HS-5 (cell line): ENCODE data around the gene ZBTB42.
A peak's percentile ranks its signal among the peaks of the same experiment; 100 is the strongest.

Experiments
- DNase-seq: peaks from one replicate; pipeline ENCODE4 v3.0.0-alpha.2; 2012; ENCODE audit warnings: low read depth

The ZBTB42 gene

DNA sequence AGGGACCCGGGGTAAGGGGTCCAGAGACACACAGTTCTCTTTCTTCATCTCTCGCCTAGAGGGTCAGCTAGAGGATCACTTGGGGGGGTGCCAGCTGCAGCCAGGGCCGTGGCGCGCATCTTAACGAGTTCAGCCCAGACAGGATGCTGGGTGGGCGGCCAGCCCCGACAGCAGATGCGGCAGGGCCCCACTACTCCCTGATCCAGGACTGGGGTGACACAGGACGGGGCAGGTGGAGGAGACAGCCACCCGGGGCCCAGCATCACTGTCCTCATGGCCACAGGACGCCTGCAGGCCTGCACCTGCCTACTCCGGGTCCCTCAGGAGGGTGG, 18.1 kb upstream of the ZBTB42 start:
- no peak for DNase-seq

- DNase-seq: no peak
Measured at GRCh38 chr14:104783484-104784217, 17.2 kb upstream of the ZBTB42 start.

GRCh38 chr14:104784218-104784568, 16.7 kb upstream of the ZBTB42 start:
- DNase-seq: no peak

GRCh38 chr14:104784846-104785707, 15.8 kb upstream of the ZBTB42 start:
- no peak for DNase-seq

DNA sequence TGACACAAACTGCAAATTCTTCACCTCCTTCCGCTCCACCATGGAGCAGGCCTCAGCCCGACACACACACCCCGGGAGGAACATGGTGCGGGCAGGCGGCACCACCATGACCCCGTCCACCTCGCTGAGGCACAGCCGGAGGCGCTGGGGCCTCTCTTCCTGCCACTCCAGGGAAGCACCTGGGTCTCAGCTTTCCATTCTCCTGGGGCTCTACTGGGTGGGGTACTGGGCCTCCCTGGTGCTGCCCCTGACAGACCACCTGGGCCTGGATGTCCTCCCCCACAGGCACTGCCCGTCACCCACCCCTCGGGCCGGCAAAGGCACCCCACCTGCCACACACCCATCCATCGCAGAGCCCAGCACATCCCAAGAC, 15.2 kb upstream of the ZBTB42 start:
- no peak for DNase-seq

- DNase-seq: no peak
Measured at GRCh38 chr14:104786091-104786586, 14.8 kb upstream of the ZBTB42 start.

DNA sequence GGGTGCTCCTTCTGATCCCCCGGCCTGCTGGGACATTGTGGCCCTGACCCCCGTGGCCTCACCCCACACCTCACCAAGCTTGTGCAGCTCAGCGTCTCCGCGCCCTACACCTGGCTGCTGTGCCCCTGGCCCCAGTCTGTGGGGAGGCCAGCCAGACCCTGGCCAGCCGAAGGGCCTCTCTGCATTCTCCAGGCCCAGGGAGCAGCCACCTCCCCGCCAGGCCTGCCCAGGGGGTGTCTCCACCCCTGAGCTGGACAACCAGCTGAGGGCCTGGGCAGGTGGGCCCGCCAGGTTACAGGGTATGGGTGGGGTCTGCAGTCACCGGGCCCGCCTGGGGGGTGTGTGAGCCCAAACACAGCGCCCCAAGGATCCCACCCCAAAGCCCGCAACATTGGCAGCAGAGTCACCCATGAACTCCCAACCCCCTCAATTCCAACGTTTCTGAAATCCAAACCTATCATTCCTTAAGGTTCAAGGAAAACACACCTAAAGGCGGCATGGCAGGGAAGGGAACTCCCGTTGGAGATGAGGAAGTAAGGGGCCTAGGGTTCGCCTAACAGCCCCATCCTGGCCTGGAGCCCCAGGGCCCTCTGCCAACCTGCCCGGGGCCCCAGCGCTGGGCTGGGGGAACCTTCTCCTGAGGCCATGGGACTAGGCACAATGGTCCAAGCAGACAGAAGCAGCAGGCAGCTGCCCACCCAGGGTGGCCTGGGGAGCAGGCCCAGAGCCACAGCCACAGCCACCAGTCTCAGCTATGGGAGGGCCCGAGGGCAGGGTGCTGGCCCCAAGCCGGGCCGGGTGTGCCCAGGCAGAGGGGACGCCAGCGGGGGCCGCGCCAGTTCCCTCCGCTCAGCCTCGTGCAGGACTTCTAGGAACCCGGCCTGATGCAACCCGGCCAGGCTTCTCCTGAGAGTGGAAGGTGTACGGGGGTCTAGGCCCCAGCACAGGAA, 13.9 kb upstream of the ZBTB42 start:
- no peak for DNase-seq

GRCh38 chr14:104787736-104788135, 13.2 kb upstream of the ZBTB42 start:
- DNase-seq: no peak

DNA sequence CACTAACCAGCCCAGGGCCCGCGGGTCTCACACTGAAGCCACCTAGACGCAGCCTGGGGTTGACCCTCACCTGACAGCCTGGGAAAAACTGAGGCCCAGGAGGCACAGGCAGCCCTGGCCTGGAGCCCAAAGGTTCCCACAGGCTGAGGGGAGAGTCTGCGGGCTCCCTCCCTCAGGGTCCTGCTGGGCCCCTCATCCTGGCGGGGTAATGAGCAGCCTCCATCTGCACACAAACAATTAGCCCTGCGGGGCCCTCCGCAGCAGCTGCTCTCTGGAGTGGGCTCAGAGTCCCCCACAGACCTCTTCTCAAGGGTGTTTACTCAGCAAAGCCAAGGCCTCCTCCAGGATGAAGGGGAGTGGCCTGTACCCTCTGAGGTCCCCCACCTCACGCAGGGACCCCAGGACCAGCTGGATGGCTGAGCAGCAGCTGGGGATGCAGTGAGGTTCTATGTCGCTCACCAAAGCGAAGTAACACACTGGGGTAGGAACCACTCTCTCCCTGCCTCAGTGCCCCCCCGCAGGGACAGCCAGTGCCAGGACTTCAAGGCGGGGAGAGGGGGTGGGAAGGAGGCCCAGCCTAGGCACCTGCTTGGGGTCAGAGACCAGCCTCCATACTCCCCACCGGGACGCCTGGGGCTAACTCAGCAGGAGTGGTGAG, 12.6 kb upstream of the ZBTB42 start:
- no peak for DNase-seq

GRCh38 chr14:104788873-104789663, 11.8 kb upstream of the ZBTB42 start:
- no peak for DNase-seq

GRCh38 chr14:104789752-104790743, 10.9 kb upstream of the ZBTB42 start:
- DNase-seq: no peak

GRCh38 chr14:104791425-104791824, 9.5 kb upstream of the ZBTB42 start:
- no peak for DNase-seq

GRCh38 chr14:104792101-104792884, 8.6 kb upstream of the ZBTB42 start:
- no peak for DNase-seq

DNA sequence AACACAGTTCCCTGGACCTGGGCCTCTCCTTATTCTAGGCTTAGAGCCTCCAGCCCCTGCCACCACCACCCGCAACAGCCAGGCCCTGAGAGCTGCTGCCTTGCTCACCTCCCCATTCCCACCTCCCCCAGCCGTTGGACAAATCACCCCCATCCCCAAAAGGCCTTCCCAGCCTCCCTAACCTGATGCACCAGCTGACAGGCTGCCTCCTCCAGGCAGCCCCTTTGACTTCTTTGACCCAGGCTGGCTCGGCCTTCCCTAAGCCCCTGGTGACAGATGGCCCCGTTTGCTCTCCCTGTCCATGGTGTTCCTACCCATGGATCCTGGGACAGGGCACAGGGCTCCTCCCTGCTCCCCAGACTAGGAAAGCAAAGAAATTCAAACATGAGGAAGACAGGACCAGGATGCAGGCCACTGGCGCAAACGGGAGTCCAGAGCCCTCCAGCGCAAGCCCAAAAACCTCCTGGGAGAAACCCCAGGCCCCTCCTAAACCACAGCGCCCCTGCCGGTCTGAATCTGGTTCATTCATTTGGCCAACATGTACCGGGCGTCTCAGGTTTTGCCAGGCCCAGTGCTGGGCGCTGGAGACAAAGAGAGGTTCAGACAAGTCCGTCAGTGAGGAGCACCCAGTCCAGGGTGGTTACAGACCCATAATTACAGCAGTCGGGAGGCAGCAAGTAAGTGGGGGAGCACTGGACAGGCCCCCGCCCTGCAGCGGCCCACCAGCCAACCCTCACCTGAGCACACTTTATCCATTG, 7.8 kb upstream of the ZBTB42 start:
- no peak for DNase-seq

- no peak for DNase-seq
Measured at GRCh38 chr14:104793703-104793959, 7.3 kb upstream of the ZBTB42 start.

DNA sequence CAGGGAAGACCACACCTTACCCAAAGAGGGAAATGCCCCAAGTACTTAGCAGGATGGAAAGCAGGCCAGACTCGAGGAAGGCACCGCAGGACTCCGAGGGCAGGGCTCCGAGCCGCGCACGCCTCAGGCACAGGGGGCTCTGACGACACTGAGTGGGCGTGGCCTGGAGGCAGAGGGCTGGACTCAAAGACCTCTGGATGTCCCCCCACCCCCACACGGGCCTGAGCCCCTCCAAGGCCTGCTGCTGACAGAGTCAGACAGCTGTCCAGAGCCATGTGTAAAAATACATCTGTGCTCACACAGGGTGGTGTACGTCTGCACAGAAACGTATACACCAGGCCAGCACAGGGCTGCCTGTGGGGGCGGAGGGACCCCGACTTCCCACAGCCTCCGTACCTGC, 6.8 kb upstream of the ZBTB42 start:
- peak; percentile 6 for DNase-seq

GRCh38 chr14:104794631-104794992, 6.3 kb upstream of the ZBTB42 start:
- DNase-seq: peak; percentile 5

- no peak for DNase-seq
Measured at GRCh38 chr14:104794993-104795780, 5.7 kb upstream of the ZBTB42 start, which contains the start of gene AKT1. Gene AKT1 (minus strand): TSS chr14:104795748. CDS start chr14:104792643, 3,105 bp downstream.
